Measurements from ENCODE around the gene S100A7A.
"Not testable (repeated sequence)": the region's sequence is repeated elsewhere in the genome, so short reads cannot be mapped to it uniquely, and the experiment has no call there.

S100A7A gene

DNA sequence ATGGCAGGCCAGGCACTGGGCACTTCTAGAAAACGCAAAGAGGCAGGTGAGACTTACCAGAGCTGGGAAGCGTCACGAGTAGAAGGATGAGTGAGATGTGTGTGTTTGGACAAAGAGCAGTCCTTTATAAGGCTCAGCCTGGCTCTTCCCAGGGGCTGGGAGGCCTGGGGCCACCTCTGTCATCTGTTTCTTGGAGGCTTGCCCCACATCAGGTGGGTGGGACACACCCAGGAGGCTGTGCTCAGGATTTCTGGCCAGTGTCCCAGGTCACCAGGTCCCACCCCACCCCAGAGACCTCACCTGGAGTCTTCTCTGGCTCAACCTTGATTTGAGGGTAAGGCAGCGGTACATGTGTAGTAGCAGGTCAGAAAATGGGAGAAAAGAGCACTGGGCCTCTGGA is 44.2 kb downstream of the S100A7A start, which contains the start of gene S100A7:
S100A7 (minus strand) TSS at position 101 of the 400 bp plus-strand sequence. CDS start 1,638 bp downstream, outside the sequence.
- ATAC-seq = no peak
- no peak for TF ChIP-seq GLIS3 (CRISPR knock-in tag; IDR thresholded peaks at IDR 0.05)
- TF ChIP-seq, protein P1, sequence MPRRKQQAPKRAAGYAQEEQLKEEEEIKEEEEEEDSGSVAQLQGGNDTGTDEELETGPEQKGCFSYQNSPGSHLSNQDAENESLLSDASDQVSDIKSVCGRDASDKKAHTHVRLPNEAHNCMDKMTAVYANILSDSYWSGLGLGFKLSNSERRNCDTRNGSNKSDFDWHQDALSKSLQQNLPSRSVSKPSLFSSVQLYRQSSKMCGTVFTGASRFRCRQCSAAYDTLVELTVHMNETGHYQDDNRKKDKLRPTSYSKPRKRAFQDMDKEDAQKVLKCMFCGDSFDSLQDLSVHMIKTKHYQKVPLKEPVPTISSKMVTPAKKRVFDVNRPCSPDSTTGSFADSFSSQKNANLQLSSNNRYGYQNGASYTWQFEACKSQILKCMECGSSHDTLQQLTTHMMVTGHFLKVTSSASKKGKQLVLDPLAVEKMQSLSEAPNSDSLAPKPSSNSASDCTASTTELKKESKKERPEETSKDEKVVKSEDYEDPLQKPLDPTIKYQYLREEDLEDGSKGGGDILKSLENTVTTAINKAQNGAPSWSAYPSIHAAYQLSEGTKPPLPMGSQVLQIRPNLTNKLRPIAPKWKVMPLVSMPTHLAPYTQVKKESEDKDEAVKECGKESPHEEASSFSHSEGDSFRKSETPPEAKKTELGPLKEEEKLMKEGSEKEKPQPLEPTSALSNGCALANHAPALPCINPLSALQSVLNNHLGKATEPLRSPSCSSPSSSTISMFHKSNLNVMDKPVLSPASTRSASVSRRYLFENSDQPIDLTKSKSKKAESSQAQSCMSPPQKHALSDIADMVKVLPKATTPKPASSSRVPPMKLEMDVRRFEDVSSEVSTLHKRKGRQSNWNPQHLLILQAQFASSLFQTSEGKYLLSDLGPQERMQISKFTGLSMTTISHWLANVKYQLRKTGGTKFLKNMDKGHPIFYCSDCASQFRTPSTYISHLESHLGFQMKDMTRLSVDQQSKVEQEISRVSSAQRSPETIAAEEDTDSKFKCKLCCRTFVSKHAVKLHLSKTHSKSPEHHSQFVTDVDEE (CRISPR knock-in tag; IDR thresholded peaks at IDR 0.05) = no peak
- no peak for TF ChIP-seq ZNF70 (CRISPR knock-in tag; IDR thresholded peaks at IDR 0.05)
- no peak for TF ChIP-seq ISL1 (CRISPR knock-in tag; IDR thresholded peaks at IDR 0.05)

DNA sequence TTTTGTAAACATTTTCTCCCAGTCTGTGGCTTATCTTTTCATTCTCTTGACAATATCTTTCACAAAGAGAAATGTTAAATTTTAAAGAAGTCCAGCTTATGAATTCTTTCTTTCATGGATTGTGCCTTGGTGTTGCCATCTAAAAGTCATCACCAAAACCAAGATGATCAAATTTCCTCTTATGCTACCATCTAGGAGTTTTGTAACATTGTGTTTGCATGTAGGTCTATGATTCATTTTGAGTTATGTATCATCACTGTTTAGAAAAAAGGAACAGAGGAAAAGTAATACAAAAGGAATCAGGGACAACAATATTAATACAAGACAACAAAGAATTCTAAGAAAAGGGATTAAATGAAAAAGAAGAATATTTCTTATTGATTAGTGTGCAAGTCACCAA is 46.4 kb downstream of the S100A7A start:
- ATAC-seq = not testable (repeated sequence)

DNA sequence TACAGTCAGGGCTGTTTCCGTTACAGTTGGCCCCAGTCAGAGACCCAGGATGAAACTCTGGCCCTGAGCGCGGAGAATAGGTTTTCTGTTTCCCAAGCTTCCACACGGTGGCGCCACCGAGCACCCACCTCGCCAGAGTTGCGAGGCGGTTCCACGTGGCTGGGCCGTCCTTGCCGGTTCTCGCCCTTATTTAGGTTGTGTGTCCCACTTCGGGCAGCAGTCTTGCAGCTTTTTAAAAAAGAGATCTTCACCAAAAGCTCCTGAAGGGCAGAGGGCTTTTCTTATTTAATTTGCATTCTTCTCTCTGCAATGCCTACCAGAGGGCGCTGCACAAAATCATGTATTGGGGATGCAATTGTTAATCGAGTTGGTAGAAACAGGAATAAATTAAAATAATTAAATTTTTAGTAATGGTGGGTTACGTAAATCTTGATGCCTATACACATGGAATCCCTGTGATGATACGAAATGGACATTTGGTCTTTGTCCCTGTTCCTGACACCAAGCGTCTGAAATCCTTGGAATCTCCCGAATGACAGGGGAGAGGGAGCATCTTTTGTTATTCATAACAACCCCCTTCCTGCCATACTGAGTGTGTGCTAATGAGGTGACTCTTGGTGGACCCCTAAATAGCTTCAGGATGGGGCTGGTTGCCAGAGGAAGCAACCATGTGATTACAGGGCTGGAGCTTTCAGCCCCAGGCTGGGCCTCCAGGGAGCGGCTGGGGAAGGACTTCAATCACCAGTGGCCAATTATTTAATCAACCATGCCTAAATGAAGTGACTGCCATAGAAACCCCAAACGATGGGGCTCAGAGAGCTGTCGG is 49.7 kb downstream of the S100A7A start:
- peak; percentile 93 for ATAC-seq
- TF ChIP-seq PPARA (CRISPR knock-in tag; IDR thresholded peaks at IDR 0.05; ENCODE audit: borderline replicate concordance) = no peak
- TF ChIP-seq ZNF70 (CRISPR knock-in tag; IDR thresholded peaks at IDR 0.05) = no peak
- no peak for TF ChIP-seq GLIS3 (CRISPR knock-in tag; IDR thresholded peaks at IDR 0.05)
- TF ChIP-seq, protein P2, sequence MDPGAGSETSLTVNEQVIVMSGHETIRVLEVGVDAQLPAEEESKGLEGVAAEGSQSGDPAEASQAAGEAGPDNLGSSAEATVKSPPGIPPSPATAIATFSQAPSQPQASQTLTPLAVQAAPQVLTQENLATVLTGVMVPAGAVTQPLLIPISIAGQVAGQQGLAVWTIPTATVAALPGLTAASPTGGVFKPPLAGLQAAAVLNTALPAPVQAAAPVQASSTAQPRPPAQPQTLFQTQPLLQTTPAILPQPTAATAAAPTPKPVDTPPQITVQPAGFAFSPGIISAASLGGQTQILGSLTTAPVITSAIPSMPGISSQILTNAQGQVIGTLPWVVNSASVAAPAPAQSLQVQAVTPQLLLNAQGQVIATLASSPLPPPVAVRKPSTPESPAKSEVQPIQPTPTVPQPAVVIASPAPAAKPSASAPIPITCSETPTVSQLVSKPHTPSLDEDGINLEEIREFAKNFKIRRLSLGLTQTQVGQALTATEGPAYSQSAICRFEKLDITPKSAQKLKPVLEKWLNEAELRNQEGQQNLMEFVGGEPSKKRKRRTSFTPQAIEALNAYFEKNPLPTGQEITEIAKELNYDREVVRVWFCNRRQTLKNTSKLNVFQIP (CRISPR knock-in tag; IDR thresholded peaks at IDR 0.05; ENCODE audit: borderline replicate concordance, low read depth) = no peak
- no peak for TF ChIP-seq ZNF8 (CRISPR knock-in tag; IDR thresholded peaks at IDR 0.05)
- no peak for TF ChIP-seq ESRRG (CRISPR knock-in tag; IDR thresholded peaks at IDR 0.05)
- TF ChIP-seq, protein P1 (CRISPR knock-in tag; IDR thresholded peaks at IDR 0.05) = no peak
- TF ChIP-seq, protein P3, sequence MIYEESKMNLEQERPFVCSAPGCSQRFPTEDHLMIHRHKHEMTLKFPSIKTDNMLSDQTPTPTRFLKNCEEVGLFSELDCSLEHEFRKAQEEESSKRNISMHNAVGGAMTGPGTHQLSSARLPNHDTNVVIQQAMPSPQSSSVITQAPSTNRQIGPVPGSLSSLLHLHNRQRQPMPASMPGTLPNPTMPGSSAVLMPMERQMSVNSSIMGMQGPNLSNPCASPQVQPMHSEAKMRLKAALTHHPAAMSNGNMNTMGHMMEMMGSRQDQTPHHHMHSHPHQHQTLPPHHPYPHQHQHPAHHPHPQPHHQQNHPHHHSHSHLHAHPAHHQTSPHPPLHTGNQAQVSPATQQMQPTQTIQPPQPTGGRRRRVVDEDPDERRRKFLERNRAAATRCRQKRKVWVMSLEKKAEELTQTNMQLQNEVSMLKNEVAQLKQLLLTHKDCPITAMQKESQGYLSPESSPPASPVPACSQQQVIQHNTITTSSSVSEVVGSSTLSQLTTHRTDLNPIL (CRISPR knock-in tag; IDR thresholded peaks at IDR 0.05; ENCODE audit: low read depth) = no peak
- no peak for TF ChIP-seq ISL1 (CRISPR knock-in tag; IDR thresholded peaks at IDR 0.05)
- no peak for TF ChIP-seq ZNF565 (CRISPR knock-in tag; conservative IDR thresholded peaks at IDR 0.05; ENCODE audit: low read depth)
- no peak for TF ChIP-seq ZFP30 (CRISPR knock-in tag; IDR thresholded peaks at IDR 0.05)

DNA sequence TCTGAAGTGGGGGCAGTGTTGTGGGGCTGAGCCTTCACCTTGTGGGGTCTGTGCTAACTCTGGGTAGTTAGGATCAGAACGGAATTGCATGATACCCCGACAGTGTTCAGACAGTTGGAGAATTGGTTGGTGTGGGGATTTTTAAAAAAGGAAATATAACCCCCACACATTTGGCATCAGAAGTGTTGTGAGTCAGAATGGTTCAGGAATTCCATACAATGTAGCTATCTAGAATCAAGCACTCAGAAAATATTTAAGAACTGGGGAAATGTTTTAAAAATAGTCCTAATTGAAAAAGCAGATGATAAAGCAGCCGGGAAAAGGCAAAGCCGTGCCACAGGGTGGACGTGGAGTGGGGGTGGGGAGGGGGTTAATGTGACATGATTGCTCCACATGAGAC is 50.6 kb downstream of the S100A7A start:
- ATAC-seq = peak; percentile 50
- TF ChIP-seq GLIS3 (CRISPR knock-in tag; IDR thresholded peaks at IDR 0.05) (no peak), ZC3H10 (CRISPR knock-in tag; IDR thresholded peaks at IDR 0.05) (no peak), OSR1 (CRISPR knock-in tag; IDR thresholded peaks at IDR 0.05) (no peak), ESRRG (CRISPR knock-in tag; IDR thresholded peaks at IDR 0.05) (no peak)

DNA sequence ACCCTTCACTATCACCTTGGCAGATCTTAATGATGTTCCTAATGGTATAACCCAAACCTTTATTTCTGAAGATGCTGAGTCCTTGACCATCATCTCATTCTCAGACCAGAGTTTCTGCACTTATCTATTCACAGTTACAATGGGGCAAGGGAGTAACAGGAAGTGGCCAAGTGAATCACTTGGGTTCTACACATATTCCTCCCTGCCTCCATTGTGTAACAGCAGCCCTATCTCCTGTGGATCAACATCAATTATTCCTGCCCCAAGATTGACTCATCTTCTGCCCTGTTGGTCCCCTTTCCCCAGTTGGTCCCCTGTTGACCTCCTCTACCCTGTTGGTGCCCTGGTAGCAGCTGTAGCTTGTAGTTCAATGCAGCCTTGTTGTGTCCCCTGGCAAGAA is 54.4 kb downstream of the S100A7A start:
- ATAC-seq = no peak
- TF ChIP-seq, protein P4, sequence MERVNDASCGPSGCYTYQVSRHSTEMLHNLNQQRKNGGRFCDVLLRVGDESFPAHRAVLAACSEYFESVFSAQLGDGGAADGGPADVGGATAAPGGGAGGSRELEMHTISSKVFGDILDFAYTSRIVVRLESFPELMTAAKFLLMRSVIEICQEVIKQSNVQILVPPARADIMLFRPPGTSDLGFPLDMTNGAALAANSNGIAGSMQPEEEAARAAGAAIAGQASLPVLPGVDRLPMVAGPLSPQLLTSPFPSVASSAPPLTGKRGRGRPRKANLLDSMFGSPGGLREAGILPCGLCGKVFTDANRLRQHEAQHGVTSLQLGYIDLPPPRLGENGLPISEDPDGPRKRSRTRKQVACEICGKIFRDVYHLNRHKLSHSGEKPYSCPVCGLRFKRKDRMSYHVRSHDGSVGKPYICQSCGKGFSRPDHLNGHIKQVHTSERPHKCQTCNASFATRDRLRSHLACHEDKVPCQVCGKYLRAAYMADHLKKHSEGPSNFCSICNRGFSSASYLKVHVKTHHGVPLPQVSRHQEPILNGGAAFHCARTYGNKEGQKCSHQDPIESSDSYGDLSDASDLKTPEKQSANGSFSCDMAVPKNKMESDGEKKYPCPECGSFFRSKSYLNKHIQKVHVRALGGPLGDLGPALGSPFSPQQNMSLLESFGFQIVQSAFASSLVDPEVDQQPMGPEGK (CRISPR knock-in tag; IDR thresholded peaks at IDR 0.05; ENCODE audit: borderline replicate concordance) = no peak
- TF ChIP-seq, protein P1 (CRISPR knock-in tag; IDR thresholded peaks at IDR 0.05) = no peak
- TF ChIP-seq, protein P2 (CRISPR knock-in tag; IDR thresholded peaks at IDR 0.05; ENCODE audit: borderline replicate concordance, low read depth) = no peak
- no peak for TF ChIP-seq RARB (CRISPR knock-in tag; IDR thresholded peaks at IDR 0.05)
- no peak for TF ChIP-seq PPARA (CRISPR knock-in tag; IDR thresholded peaks at IDR 0.05; ENCODE audit: borderline replicate concordance)
- TF ChIP-seq ZFP30 (CRISPR knock-in tag; IDR thresholded peaks at IDR 0.05) = no peak
- TF ChIP-seq ESRRG (CRISPR knock-in tag; IDR thresholded peaks at IDR 0.05) = no peak
- no peak for TF ChIP-seq ZFP3 (CRISPR knock-in tag; IDR thresholded peaks at IDR 0.05)

Measured in SK-N-SH treated with all-trans-retinoic acid at 6 μM for 48 hours (cell line).